AG04449 (cell line): Measurements from ENCODE around the gene UBR4.

Experiments
- CTCF ChIA-PET: fragments of 350-600 bp; formaldehyde crosslinking; extraction: SDS; loops from one replicate; lab custom pipeline; 2021; ENCODE audit warnings: antibody characterized with exemption; lab: Yijun Ruan, JAX
- POLR2A ChIA-PET: fragments of 400-600, 350-600 bp; formaldehyde crosslinking; extraction: SDS; loops from one replicate; lab custom pipeline; 2020; ENCODE audit warnings: antibody characterized with exemption, inconsistent platforms; lab: Yijun Ruan, JAX
- DNase-seq: peaks from one replicate; pipeline ENCODE4 v3.0.0-alpha.2; 2010; ENCODE audit warnings: low read depth, low spot score
- H3K4me3 ChIP-seq: 2 replicates; pipeline ENCODE4 v1.5.1; 2011; ENCODE audit warnings: low read depth, mild to moderate bottlenecking, control low read depth, low read length
- TF ChIP-seq, protein P1 (sequence below): IDR thresholded peaks from one replicate; pipeline ENCODE4 v1.5.1; 2011; ENCODE audit warnings: mild to moderate bottlenecking, moderate library complexity, low read length, control low read depth, inconsistent platforms; ENCODE audit not compliant: insufficient read depth; ENCODE audit errors: missing control alignments

UBR4 gene

GRCh38 chr1:19123837-19124236 is 86.2 kb downstream of the UBR4 start:
- DNase-seq: no peak
- CTCF ChIA-PET: interaction anchor here (0.9 to 1.2 kb wide), 3 partner anchors 19 to 210 kb away, joined by 3 to 6 read pairs (median 3); no protein-coding TSS in a partner anchor
- POLR2A ChIA-PET: no interaction called here
- H3K4me3 ChIP-seq: no peak overlapping the region
- TF ChIP-seq, protein P1, sequence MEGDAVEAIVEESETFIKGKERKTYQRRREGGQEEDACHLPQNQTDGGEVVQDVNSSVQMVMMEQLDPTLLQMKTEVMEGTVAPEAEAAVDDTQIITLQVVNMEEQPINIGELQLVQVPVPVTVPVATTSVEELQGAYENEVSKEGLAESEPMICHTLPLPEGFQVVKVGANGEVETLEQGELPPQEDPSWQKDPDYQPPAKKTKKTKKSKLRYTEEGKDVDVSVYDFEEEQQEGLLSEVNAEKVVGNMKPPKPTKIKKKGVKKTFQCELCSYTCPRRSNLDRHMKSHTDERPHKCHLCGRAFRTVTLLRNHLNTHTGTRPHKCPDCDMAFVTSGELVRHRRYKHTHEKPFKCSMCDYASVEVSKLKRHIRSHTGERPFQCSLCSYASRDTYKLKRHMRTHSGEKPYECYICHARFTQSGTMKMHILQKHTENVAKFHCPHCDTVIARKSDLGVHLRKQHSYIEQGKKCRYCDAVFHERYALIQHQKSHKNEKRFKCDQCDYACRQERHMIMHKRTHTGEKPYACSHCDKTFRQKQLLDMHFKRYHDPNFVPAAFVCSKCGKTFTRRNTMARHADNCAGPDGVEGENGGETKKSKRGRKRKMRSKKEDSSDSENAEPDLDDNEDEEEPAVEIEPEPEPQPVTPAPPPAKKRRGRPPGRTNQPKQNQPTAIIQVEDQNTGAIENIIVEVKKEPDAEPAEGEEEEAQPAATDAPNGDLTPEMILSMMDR: no peak

GRCh38 chr1:19122668-19123067 is 87.4 kb downstream of the UBR4 start:
- POLR2A ChIA-PET: no interaction called here
- DNase-seq: no peak
- no peak overlapping the region for H3K4me3 ChIP-seq
- TF ChIP-seq, protein P1: no peak
- CTCF ChIA-PET: interaction anchor here (1.1 to 1.8 kb wide), 3 partner anchors 9 to 209 kb away, joined by 3 to 7 read pairs (median 6); no protein-coding TSS in a partner anchor

DNA sequence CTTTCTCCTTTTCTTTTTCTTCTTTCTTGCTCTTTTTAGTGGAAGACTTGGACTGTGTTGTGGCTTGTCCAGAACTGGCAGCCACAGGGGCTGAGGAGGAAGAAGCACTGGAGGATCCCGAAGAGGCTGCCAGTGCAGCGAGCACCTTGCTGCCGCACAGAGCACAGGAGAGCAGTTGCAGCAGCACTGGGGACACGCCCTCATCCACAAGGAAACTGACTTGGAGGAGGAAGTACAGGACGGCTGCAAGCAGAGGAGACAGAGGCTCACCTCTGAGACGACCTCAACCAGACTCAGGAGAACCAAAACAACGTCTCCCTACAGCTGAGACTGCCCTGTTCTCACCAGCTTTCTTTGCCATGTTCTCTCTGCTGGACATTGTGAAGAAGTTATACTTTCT is 88.9 kb downstream of the UBR4 start:
- no peak overlapping the region for H3K4me3 ChIP-seq
- TF ChIP-seq, protein P1: no peak
- DNase-seq: no peak
- ChIA-PET CTCF (no interaction called here), POLR2A (no interaction called here)

- ChIA-PET CTCF (interaction anchor here (0.9 to 1.4 kb wide), 2 partner anchors 10 to 22 kb away, joined by 3 to 4 read pairs; no protein-coding TSS in a partner anchor), POLR2A (no interaction called here)
- no peak overlapping the region for H3K4me3 ChIP-seq
- TF ChIP-seq, protein P1: no peak
- DNase-seq: no peak
Measured at GRCh38 chr1:19120070-19120469, 90.0 kb downstream of the UBR4 start.

DNA sequence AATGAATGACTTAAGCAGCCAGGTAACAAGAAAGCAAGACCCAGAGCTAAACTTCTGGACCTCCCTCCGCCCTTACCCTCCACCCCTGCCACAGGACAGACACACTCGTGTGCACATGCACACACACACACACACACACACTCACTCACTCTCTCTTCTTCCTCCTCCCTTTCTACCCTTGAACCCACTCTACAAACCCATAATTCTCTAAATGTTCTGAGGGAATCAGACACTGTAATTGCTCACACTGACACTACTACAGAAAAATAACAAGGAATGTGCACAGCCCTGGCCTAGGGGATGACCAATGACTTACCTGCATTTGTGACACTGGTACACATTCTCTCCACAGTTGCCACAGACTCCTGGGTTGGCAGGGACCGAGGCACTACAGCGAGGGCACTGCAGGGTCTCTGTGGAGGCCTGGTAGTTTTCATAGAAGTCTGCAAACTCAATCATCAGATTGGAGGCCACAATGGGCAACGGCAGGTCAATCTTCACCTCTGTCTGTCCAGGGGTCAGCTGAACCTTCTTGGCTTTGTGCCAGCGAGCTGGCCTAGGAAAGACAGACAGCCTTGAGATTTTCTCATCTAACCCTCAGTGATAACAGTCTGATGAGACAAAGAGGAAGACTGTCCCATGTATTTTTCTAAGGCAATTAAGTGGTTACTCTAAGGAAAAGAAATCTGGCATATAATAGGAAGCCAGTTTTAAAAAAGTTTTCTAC is 94.8 kb downstream of the UBR4 start:
- H3K4me3 ChIP-seq: no peak overlapping the region
- CTCF ChIA-PET: interaction anchor here (1.0 to 7.0 kb wide), 9 partner anchors 7 to 518 kb away, joined by 3 to 54 read pairs (median 7); no protein-coding TSS in a partner anchor
- TF ChIP-seq, protein P1: no peak
- POLR2A ChIA-PET: no interaction called here
- DNase-seq: no peak

- CTCF ChIA-PET: interaction anchor here (0.7 to 7.0 kb wide), 18 partner anchors 8 to 517 kb away, joined by 3 to 54 read pairs (median 6); no protein-coding TSS in a partner anchor
- no peak for DNase-seq
- no peak overlapping the region for H3K4me3 ChIP-seq
- POLR2A ChIA-PET: no interaction called here
- TF ChIP-seq, protein P1: peak; percentile 64
Measured at GRCh38 chr1:19113697-19114092, 96.4 kb downstream of the UBR4 start.
